HG03066 (cell line): Measurements from ENCODE around the gene ASCC1.
"Not testable (repeated sequence)": the region's sequence is repeated elsewhere in the genome, so short reads cannot be mapped to it uniquely, and the experiment has no call there.

ENCODE experiments used
- ATAC-seq: cut with Tn5 transposase; IDR thresholded peaks from one replicate; pipeline ENCODE4 v1.9.1; 2021; ENCODE audit warnings: low read depth; ENCODE audit not compliant: unreplicated experiment

ASCC1 gene

DNA sequence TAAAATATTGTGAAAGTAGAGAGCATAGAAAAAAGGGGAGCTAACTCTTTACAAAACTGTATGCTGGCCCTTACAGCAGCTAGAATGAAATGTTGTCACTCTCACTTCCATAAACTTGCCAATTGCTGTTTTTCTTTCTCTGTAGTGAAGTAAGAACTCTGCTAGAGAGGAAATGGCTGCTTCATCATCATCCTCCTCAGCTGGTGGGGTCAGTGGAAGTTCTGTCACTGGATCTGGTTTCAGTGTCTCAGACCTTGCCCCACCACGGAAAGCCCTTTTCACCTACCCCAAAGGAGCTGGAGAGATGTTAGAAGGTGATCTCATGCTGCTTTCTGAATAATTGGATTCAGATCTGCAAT lies 7.6 kb upstream of the ASCC1 start:
- no peak for ATAC-seq

DNA sequence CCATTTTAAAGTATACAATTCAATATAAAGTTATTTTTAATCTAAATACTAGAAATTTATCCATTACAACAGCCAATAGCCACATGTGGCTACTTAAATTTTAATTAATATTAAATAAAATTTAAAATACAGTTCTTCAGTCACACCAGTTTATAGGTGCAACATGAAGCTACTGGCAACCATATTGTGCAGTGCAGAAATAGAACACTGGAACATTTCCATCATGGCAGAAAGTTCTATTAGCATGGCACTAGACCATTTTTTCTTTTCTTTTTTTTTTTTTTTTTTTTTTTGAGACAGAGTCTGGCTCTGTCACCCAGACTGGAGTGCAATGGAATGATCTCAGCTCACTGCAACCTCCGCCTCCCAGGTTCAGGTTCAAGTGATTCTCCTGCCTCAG lies 5.2 kb upstream of the ASCC1 start:
- ATAC-seq, result no peak

DNA sequence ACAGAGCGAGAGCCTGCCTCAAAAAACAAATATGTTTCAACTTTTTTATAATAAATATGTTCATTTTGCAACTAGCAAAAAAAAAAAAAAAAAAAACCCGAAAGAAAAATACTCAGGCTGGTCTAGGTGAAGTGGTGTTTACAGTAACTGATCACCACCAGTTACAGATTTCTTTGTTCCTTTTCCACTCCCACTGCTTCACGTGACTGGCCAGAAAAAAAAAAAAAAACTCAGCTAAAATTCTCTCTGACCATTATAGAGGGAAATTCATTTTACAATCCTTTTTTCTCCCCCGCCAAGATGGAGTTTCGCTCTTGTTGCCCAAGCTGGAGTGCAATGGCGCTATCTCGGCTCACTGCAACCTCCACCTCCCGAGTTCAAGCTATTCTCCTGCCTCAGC lies 4.6 kb upstream of the ASCC1 start:
- no peak for ATAC-seq

DNA sequence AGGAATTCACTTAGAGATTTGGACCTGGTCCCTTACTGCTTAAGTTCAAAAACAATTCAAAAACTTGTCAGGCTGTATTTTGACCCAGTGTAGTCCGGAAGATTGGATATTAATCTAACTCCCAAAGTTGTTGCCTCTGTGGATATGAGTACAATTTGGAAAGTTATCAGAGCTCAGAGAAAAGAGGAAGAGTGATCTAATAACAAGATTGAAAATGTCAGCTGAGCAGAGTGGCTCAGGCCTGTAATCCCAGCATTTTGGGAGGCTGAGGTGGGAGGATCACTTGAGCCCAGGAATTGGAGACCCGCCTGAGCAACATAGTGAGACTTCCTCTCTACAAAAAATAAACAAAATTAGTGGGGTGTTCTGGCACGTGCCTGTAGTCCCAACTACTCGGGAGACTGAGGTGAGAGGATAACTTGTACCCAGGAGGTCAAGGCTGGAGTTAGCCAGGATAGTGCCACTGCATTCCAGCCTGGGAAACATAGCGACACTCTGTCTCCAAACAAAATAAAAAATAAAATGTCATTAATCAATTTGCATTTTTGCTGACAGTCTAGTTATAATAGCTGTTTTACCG lies 3.2 kb upstream of the ASCC1 start:
- no peak for ATAC-seq

DNA sequence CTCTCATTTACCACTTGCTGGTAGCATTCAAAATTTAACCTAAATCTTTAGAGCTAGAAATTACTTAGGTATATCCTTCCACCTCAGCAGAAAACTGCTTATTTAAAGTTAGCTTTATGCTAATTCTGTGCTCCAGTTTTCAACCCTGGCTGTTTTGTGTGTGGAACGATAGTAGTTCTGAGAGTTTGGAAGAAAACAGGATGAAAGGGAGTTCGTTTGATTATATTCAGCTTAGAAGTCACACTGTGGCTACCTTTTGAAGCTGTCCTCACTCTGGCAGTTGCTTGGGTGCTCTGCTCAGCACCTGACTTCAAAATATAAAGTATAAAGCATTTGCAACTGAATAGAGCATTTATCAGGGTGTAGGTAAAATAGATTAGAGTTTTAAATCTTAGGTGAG lies 2.6 kb upstream of the ASCC1 start:
- ATAC-seq, result no peak

DNA sequence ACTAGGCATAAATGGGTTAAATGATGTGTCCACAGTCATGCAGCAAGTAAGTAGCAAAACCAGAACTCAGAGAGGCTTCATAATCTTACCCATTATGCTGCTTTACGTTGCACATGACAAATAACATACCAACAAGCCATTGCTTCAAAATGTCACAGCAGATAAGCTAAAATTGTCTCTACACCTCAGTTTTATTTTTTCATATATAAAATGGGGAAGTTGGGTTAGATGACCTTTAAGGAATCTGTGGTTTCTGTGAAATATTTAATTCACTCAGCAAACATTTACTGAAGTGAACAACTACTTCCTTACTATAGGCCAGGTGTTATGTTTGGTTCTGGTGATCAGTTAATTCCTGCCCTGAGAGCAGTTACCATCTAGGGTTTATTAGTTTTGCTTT lies 2.2 kb upstream of the ASCC1 start:
- ATAC-seq, result no peak

DNA sequence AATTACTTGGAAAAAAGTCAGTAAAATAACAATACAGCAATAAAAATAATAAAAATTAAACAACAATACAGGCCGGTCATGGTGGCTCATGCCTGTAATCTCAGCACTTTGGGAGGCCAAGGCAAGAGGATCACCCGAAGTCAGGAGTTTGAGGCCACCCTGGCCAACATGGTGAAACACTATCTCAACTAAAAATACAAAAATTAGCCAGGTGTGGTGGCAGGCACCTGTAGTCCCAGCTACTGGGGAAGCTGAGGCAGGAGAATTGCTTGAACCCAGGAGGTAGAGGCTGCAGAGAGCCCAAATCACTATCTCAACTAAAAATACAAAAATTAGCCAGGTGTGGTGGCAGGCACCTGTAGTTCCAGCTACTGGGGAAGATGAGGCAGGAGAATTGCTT lies 4.2 kb downstream of the ASCC1 start:
- not testable (repeated sequence) for ATAC-seq

DNA sequence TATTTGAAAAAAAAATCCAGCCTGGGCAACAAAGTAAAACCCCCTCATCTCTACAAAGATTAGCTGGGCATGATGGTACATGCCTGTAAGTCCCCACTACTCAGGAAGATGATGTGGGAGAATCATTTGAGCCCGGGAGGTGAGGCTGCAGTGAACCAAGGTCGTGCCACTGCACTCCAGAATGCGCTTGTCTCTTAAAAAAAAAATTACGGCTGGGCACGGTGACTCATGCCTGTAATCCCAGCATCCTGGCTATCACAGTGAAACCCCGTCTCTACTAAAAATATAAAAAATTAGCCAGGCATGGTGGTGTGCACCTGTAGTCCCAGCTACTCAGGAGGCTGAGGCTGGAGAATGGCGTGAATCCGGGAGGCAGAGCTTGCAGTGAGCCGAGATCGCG lies 4.7 kb downstream of the ASCC1 start:
- not testable (repeated sequence) for ATAC-seq

DNA sequence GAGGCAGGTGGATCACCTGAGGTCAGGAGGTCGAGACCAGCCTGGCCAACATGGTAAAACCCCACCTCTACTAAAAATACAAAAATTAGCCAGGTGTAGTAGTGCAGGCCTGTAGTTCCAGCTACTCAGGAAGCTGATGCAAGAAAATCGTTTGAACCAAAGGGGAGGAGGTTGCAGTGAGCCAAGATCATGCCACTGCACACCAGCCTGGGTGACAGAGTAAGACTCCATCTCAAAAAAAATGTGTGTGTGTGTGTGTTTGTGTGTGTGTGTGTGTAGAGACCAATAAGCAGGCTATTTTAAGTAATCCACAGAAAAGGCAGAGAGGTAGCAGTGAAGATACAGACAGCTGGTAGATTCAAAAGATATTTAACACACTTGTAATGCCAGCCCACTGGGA lies 7.5 kb downstream of the ASCC1 start:
- ATAC-seq, result not testable (repeated sequence)

DNA sequence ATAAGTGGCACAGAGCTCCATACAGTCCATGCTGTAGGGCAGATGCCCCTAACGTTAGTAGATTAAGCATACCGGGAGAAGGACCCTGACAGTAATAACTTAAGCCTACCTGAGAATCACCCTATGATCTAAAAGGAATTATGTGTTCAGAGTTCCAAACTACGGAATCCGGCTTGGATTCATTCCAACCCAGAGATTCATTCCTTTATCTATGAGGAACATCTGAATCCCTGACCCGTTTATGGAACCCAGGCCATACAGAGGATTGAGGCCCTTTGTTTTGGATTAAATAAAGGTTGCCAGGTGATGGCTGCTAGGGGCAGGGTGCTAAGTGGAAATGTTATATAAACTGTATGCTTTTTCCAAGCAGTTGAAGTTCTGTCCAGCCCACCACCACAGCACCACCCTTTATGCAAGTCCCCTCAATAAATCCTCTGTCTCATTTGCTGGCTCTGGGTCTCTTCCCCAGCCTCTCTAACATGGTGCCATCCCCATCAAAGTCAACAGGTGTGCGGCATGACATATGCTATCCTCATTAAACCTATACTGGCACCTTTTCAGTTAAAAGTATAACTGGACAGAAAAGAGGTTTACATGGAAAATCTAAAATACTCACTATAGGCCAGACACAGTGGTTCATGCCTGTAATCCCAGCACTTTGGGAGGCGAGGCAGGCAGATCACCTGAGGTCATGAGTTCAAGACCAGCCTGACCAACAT lies 9.4 kb downstream of the ASCC1 start:
- no peak for ATAC-seq

DNA sequence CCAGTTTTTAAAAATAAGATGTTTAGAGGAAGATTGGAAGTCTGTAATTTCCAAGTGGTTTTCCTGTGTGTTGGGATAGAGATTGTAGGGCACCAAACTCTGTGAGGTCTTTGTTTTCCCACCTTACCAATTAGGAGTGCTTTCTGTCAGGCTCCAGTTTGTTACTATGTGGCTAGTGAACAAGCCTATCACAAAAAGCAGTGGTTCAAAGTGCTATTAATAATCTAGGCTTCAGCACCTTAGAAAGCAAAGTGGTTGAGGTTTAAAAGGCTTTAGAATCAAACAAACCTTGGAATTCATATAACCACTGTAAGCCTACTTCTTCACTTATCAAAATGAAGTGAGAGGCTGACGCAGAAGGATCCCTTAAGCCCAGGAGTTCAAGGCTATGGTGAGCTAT lies 11.4 kb downstream of the ASCC1 start:
- no peak for ATAC-seq

DNA sequence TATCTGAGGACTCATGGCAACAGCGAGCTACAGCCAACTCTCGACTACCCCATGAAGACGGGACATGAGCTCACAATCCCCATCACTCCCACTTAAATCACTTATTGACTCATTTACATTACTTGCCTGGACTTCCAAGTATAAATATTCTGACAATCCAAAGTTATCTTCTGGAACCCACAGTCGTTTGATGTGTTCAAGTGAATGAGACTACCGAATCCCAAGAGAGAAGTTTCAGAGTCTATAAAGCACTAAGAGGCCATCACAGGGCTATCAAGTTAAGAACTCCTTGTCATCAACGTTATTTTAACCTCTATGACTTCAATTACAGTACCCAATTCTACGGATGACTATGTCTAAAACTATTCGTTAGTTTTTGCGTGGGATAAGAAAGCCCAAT lies 11.8 kb downstream of the ASCC1 start:
- ATAC-seq, result no peak

DNA sequence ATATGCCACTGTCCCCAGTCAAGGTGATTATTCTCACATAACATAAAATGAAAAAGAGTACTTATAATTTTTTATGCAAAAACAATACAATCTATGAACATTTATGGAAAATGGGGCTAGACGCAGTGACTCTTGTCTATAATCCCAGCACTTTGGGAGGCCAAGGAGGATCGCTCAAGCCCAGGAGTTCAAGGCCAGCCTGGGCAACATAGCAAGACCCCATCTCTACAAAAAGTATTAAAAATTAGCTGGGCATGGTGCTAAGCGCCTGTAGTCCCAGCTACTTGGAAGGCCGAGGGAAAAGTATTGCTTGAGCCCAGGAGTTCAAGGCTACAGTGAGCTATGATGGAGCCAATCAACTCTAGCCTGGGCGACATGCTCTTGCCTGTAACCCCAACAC lies 14.8 kb downstream of the ASCC1 start:
- no peak for ATAC-seq

DNA sequence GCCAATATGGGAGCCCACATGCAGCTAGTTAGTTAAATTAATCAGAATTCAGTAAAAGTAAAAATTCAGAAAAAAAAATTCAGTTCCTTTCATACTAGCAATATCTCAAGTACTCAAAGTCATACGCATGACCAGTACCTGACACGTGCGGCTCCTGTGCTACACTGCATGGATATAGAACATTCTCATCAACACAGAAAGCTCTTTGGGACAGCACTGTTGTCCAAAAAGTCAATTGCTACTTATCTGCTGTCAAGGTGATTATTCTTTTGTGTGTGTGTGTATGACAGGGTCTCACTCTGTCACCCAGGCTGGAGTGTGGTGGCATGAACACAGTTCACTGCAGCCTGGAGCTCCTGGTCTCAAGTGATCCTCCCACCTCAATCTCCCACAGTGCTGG lies 15.2 kb downstream of the ASCC1 start:
- ATAC-seq, result no peak

DNA sequence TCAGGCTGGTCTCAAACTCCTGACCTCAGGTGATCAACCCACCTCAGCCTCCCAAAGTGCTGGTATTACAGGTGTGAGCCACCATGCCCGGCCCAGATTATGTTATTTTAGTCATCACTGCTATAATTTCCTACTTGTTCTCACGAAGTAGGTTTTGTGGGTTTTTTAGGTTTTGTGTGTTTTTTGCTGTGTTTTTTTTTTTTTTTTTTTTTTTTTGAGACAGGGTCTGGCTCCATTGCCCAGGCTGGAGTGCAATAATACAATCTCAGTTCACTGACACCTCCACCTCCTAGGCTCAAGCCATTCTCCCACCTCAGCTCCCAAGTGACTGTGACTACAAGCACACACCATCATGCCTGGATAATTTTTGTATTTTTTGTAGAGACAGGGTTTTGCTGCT lies 21.1 kb downstream of the ASCC1 start:
- no peak for ATAC-seq

DNA sequence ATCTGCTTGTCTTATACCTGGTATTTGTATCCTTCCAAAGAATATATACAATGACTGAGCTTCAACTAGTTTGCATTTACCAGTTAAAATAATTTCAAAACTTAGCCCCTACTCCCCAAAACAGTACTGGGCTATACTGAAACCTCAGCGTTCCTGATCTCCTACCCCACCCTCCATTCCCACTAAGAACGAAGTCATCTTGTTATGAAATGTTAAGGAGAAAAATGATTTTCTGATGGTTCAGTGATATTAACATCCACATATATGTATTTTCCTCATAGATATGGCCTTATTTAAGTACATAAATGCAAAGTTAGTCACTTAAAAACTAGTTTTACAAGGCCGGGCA lies 29.1 kb downstream of the ASCC1 start:
- ATAC-seq, result no peak

DNA sequence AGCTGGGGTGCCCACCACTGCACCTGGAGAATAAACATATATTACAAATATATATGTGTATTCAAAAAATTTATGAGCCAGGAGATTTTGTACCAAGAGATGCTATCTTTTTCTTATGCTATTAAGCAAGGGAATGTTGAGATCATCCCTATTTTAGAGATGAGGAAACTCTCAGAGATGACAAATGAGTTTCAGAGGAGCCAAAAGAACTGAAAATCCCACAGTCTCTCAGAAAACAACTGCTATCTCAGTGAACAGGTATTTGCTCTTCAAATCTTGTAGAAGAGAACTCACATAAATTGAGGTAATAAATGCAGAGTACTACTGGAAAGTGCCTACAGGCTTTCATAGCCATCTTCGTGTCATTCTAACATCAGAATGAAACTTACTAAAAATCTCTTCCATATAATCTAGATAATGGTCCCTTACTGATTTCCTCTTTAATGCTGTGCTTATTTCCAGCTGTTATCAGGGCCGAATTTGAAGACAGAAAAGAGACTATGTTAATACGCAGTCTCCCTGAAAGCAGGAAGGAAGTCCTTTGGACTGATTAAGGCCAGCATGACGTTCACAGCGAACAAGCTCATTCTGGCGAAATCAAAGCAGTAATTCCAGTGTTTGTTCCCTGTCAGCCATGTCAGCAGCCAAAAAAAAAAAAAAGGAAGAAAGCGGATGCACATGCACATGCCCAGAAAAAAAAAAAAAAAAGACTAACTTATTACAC lies 29.7 kb downstream of the ASCC1 start:
- ATAC-seq, result no peak

DNA sequence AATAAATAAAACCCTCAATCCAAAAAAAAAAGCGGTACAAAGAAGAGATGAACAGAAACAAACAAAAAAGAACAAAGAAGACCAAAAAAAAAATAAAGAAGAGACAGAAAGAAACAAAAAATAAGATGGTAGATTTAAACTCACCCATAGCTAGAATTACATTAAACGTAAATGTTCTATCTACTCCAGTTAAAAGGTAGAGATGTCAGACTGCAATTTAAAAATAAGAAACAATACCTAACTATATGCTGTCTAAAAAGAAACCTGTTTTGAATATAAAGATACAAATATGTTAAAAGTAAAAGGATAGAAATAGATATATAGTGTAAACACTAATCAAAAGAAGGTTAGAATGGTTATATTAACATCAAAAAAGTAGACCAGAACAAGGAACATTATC lies 31.9 kb downstream of the ASCC1 start:
- ATAC-seq, result no peak

DNA sequence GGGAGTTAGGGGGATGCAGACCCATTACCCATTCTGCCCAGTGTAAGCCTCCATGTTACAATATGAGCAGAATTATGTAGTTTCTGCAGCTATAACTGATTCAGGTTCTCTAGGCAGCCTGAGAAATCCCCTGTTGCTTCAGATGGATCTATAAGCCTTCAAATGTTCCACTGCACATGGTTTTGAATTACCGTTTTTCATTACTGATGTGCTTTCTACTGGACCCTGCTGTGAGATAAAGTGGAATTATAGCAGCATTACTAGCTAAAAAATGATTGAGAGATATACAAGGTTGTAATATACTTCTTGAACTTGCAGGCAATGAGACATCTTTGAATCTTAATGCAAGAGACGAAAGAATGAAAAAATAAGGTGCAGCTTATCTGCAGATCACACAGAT lies 38.6 kb downstream of the ASCC1 start:
- no peak for ATAC-seq

DNA sequence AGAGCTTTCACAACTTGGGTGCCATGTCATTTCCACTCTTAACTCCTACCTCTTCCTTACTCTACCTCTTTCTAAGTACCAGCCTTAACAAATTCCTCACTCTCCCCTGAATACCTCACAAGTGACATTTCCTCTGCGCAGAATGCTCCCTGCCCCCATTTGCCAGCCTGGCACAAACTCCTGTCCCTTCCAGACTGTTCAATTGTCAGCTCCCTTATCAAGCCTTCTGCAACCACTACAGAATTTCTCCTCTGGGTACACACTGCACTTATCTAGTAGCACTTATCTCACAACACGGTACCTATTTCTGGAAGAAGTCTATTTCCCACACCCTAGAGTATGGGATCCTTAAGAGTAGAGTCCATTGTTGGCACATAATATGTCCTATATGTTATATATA lies 39.4 kb downstream of the ASCC1 start:
- no peak for ATAC-seq

DNA sequence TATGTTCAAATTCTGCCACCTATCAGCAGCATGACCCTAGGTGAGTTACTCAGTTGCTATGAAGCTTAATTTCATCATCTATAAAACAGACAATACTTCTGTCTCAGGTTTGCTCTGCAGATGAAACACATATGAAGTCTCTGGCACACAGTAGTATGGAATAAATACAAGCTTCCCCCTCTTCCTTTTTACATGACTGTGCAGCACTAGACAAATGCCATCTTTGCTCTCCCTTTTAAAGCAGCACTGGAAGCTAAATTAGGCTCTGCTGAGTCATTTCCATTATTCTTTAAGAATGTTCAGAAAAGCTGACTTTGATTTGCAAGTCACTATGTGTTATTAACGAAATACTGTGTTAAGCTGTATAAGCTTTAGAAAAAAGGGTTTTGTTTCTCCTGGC lies 40.9 kb downstream of the ASCC1 start:
- ATAC-seq, result no peak

DNA sequence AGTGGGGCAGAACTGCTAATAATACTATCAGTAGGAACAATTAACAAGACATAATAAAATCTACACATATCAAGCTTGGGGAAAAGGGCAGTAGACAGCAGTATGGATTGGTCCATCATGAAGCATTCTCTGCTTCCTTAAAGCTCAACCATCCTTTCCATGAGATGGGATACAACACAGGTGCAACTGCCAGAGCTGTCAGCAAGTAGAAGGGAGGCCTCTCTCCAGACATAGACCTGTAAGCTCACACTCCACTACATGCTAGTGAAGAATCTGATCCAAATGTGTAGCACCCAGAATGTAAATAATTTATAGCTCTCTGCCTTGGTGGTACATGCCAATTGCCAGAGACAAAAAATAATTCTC lies 41.8 kb downstream of the ASCC1 start:
- ATAC-seq, result no peak
